Inferior parietal cortex (tissue), 1 donor: ENCODE data around the gene TNNC2.

ENCODE experiments used
- DNase-seq: peaks from one replicate; pipeline ENCODE4 v3.0.0-alpha.2; 2016; ENCODE audit errors: extremely low spot score

The TNNC2 gene

GRCh38 chr20:45781391-45781931 is 45.7 kb downstream of the TNNC2 start:
- DNase-seq: no peak

- DNase-seq: no peak
Measured at GRCh38 chr20:45780159-45780558, 47.0 kb downstream of the TNNC2 start.

- peak; percentile 39 for DNase-seq
Measured at GRCh38 chr20:45779011-45779915, 47.8 kb downstream of the TNNC2 start.

GRCh38 chr20:45776931-45777330 is 50.2 kb downstream of the TNNC2 start:
- no peak for DNase-seq

- no peak for DNase-seq
Measured at GRCh38 chr20:45775411-45775810, 51.7 kb downstream of the TNNC2 start.

- no peak for DNase-seq
Measured at GRCh38 chr20:45774945-45775344, 52.2 kb downstream of the TNNC2 start.
